Heart left ventricle (tissue), 16 donors: ENCODE measurements around the gene KRT6B. TPM values are rescaled to one million over a fixed set of nuclear protein-coding genes. Genes with fewer than 3 reads are reported as not detected.

ENCODE experiments used
- ATAC-seq, 4 donors: fragments of 200-7000 bp; cut with Tn5 transposase; one replicate each; pipeline ENCODE4 v1.9.1; 2020 to 2022; ENCODE audit warnings: moderate library complexity in 4 of 4, mild to moderate bottlenecking in 3 of 4, moderate number of reproducible peaks in 1 of 4
- DNase-seq, 5 donors: peaks; one replicate each; pipeline ENCODE4 v3.0.0-alpha.2; 2020
- H3K27ac ChIP-seq, 12 donors: fragments of 200-600 bp; sonication (generic) in 4 of 12; one replicate each; pipeline versions ENCODE4 v1.5.0 to v1.8.0; 2016 to 2022; ENCODE audit warnings: mild to moderate bottlenecking in 2 of 12
- H3K27me3 ChIP-seq, 9 donors: fragments of 200-600 bp; sonication (generic) in 2 of 9; one replicate each; pipeline versions ENCODE4 v1.5.1 to v1.8.0; 2016 to 2022; ENCODE audit warnings: mild to moderate bottlenecking in 3 of 9
- H3K36me3 ChIP-seq, 9 donors: fragments of 200-600 bp; sonication (generic) in 2 of 9; one replicate each; pipeline versions ENCODE4 v1.5.0 to v1.8.0; 2018 to 2022; ENCODE audit warnings: mild to moderate bottlenecking in 2 of 9
- H3K4me1 ChIP-seq, 12 donors: fragments of 200-600 bp; sonication (generic) in 4 of 12; one replicate each; pipeline versions ENCODE4 v1.5.0 to v1.8.0; 2016 to 2022; ENCODE audit warnings: mild to moderate bottlenecking in 3 of 12
- H3K4me3 ChIP-seq, 12 donors: fragments of 200-600 bp; sonication (generic) in 4 of 12; one replicate each; pipeline versions ENCODE4 v1.5.0 to v1.8.0; 2017 to 2022; ENCODE audit warnings: mild to moderate bottlenecking in 9 of 12, moderate library complexity in 4 of 12
- H3K9me3 ChIP-seq, 12 donors: fragments of 200-600 bp; sonication (generic) in 4 of 12; one replicate each; pipeline versions ENCODE4 v1.5.0 to v1.8.0; 2016 to 2022; ENCODE audit warnings: mild to moderate bottlenecking in 1 of 12
- CTCF ChIP-seq, 12 donors: fragments of 200-600 bp; sonication (generic) in 4 of 12; IDR thresholded peaks; one replicate each; pipeline versions ENCODE4 v1.5.0 to v1.8.0; 2018 to 2022; ENCODE audit warnings: antibody characterized with exemption in 12 of 12, mild to moderate bottlenecking in 5 of 12
- POLR2A ChIP-seq, 2 donors: fragments of 450-650 bp; IDR thresholded peaks; one replicate each; pipeline ENCODE4 v1.6.1; 2017; ENCODE audit warnings: antibody characterized with exemption in 2 of 2, mild to moderate bottlenecking in 2 of 2, moderate library complexity in 2 of 2
- WGBS, 4 donors: extraction: QIAGEN DNeasy Blood & Tissue Kit in 2 of 4; methylation state at CpG; one replicate each; pipeline versions ENCODE4 v1.1.5 to v1.1.7; 2013 to 2018; 5-methylcytosine and 5-hydroxymethylcytosine counted together
- intact Hi-C, 10 donors: fragments of 100-400 bp; cut with DNase I; formaldehyde crosslinking; loops; one replicate each; pipeline versions ENCODE4 v1.11.1 to v1.14.2; 2022
- polyA plus RNA-seq, 2 donors: library from polyadenylated mRNA; stranded (reverse); fragments of 200-250 nt; gene quantifications; one replicate each; pipeline ENCODE4 v1.2.3, GENCODE V29; 2013
- total RNA-seq, 9 donors: library from RNA; depleted of rRNA in 2 of 9; stranded (reverse); fragments of >200 nt in 2 of 9; fragmentation: NEBNext Ultra II Directional in 3 of 9; extraction: Animal tissue kit (Norgen Biotek cat#: 25700) in 3 of 9; gene quantifications; one replicate each; pipeline versions ENCODE4 v1.1.0 to v1.2.4, GENCODE V29; 2016 to 2023
- donor health status: ischemic (EF 13 %, LVEDD 7.1; RV severe dilation, severe dysfunction).
- donor health status: healthy with polysubstance abuse.
- donor health status: DM: no; HTN: yes; CAD: no.
- donor health status: DM: no; HTN: no; CAD: no.
- donor health status: ischemic (EF 25% LVEDD 6.9; RV normal size, moderate dysfunction).
- donor health status: ischemic (EF 25% LVEDD 5.7; RV mildly dilated, moderate dysfunction).
- donor health status: healthy.
- donor health status: DM: yes; HTN: yes; CAD: no.
- donor health status: ischemic (EF 35%, LVEDD 5.7; RV mildly dilated, moderate dysfunction).
- donor health status: nonischemic (EF 11% LVEDD 7.7; RV severe dilation, severe dysfunction).
- donor health status: DM: yes; HTN: yes; CAD: no.
- donor health status: PGD.
- donor health status: ischemic (EF 29% LVEDD 5.4; RV normal size, mild dysfunction).
- donor health status: nonischemic (EF 23%, LVEDD 6.1; RV moderate dilation, normal function).

KRT6B gene
- total and polyA plus RNA-seq, 11 donors: not detected

DNA sequence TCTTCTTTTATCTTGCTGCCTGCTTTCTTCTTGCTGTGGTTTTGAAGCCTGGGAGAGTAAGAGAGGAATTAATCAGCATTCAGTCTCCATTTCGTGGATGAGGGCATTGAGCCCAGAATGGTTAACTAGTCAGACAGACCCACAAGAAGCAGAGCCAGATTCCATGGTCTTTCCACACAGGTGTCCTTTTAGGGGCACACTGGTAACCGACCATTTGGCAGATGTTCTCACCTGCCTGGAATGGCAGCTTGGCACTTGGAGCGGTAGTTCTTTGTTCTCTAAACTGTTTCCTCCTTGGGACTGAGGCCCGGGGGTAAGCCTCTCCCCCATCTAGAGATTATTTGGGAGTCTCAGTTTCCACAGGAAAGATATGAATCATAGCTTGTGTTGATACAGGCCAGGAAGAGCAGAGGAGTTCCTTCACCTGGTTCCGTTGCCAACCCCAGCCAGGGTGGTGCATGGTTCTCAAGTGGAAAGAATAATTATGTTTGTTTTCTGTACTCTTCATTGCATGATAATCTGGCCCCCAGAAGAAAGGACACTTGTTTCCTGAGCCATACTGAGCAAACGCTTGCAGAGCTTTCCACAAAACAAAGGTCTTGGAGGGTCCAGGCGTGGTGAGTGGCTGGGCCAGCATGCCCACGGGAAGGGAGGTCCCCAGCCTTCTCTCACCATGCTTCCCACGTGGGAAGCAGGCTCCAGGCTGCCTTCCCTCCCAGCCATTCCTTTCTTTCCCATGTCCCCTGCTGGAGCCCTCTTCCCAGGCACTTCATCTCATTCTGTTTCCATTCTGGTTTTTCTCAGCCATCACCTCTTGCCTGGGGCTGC is 15.7 kb downstream of the KRT6B start:
- H3K4me1 ChIP-seq: no peaks in the 10 kb centered on the region
- ATAC-seq (peak in 3 of 4 donors; percentile 56 to 70 (median 57)), DNase-seq (no peak)
- no peaks in the 10 kb centered on the region for H3K36me3 ChIP-seq
- H3K4me3 ChIP-seq: no peak overlapping the region
- TF ChIP-seq POLR2A (IDR thresholded peaks at IDR 0.05) (no peak), CTCF (IDR thresholded peaks at IDR 0.05) (no peak)
- 46 to 62% (median 56%) methylated on average over 9 of the region's 9 CpGs for WGBS, 4 donors
- intact Hi-C loops: no loop called here
- no peak overlapping the region for H3K27ac ChIP-seq
- no peaks in the 10 kb centered on the region for H3K9me3 ChIP-seq
- peaks cover 0 to 27% (median 0%) of the 10 kb centered on the region in 9 donors for H3K27me3 ChIP-seq

GRCh38 chr12:52435659-52435999 is 16.3 kb downstream of the KRT6B start:
- no peak for ATAC-seq
- no peak for DNase-seq
- Histone ChIP-seq H3K4me3 (no peak overlapping the region), H3K27me3 (peaks cover 0 to 28% (median 0%) of the 10 kb centered on the region in 9 donors), H3K36me3 (no peaks in the 10 kb centered on the region), H3K27ac (no peak overlapping the region), H3K4me1 (no peaks in the 10 kb centered on the region), H3K9me3 (no peaks in the 10 kb centered on the region)
- intact Hi-C loops: no loop called here
- WGBS, 4 donors: 87 to 95% (median 90%) methylated on average over 6 of the region's 6 CpGs
- no peak for TF ChIP-seq POLR2A (IDR thresholded peaks at IDR 0.05)
- no peak for TF ChIP-seq CTCF (IDR thresholded peaks at IDR 0.05)

DNA sequence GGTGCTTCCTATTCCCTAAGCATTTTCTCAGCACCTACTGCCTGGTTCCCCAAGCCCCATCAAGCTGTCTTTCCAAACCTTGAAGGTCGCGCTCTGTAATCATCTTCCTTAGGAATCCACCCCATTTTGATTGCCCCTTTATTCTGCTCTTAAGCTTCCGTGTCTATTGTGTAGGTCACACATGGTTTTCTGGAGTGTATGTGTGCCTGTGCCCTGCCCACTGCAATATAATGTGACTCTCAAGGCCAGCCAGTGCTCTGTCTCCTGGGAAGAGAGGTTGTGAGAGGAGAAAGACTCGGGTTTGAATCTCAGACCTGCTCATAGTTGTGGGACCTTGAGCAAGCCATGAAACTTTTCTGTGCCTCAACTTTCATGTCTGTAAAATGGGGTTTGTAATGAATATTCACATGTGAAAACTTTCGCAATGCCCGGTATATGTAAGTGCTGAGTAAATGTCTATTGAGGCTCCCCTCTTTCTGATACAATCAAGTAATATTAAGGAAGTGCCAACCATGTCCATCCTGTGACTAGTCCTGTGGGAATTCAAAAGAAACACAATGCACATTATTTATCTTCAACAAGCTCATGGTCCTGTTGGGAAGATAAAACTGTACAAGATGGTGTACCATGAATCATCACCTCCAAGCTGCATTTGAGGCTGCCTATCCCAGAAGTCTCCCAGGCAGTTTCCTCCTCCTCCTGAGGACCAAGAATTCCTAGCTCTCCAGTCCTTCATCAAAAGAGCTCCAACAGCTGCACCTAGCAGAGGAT is 17.0 kb downstream of the KRT6B start:
- ATAC-seq (no peak), DNase-seq (no peak)
- no peak for TF ChIP-seq CTCF (IDR thresholded peaks at IDR 0.05)
- TF ChIP-seq POLR2A (IDR thresholded peaks at IDR 0.05): no peak
- Histone ChIP-seq H3K9me3 (no peaks in the 10 kb centered on the region), H3K4me1 (no peaks in the 10 kb centered on the region), H3K27ac (no peak overlapping the region), H3K27me3 (peaks cover 0 to 30% (median 0%) of the 10 kb centered on the region in 9 donors), H3K36me3 (no peaks in the 10 kb centered on the region), H3K4me3 (no peak overlapping the region)
- 93 to 95% (median 93%) methylated on average over 6 of the region's 6 CpGs for WGBS, 4 donors
- intact Hi-C loops: no loop called here

DNA sequence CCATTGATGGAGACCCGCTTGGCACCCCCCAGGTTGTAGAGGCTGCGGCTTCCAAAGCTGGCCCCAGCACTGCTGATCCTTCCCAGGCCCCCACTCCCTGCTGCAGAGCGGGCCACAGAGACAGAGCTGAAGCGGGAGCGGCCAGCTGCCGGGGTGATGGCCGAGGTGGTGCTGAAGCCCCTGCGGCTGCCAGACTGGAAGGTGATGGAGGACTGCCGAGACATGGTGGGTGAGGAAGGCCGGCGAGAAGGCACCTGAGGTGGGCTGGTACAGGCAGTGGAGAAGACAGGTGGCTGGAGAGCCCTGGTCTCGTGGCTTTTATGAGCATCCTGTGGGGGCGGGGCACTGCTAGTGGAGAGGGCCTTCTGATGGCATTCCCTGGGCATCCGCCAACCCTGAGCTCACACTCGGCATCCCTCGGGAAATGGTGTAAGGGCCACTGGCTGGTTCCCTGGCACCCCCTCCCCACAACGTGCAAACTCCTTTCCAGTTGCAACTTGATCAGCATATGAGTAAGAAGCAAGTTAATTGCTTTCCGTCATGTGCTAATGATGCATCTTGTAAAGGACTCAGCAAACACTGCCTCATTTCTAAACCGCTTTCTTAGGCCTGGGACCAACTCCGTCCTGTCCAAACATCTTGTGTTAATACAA is 17.7 kb downstream of the KRT6B start, which contains the start of gene KRT75:
TSS of gene KRT75 (minus strand) at position 291 of the 653 bp plus-strand sequence. CDS start at position 224, 67 bp downstream.
- no peaks in the 10 kb centered on the region for H3K9me3 ChIP-seq
- H3K4me3 ChIP-seq: no peak within 1 kb of the TSS
- no peak within 1 kb of the TSS for H3K27ac ChIP-seq
- no peaks in the 10 kb centered on the region for H3K4me1 ChIP-seq
- no peak for ATAC-seq
- 82 to 86% (median 84%) methylated on average over 14 to 20 of the region's 20 CpGs for WGBS, 4 donors
- no peak for TF ChIP-seq POLR2A (IDR thresholded peaks at IDR 0.05)
- no peak for TF ChIP-seq CTCF (IDR thresholded peaks at IDR 0.05)
- H3K27me3 ChIP-seq: peaks cover 0 to 37% (median 0%) of the 10 kb centered on the region in 9 donors
- no peak for DNase-seq
- H3K36me3 ChIP-seq: no peaks in the 10 kb centered on the region
- intact Hi-C loops: no loop called here
